NCI-H2029 (cell line): ENCODE data around the gene NKD1.

Source experiments
- DNase-seq: peaks from one replicate; lab custom pipeline; 2025; lab: John Stamatoyannopoulos, UW

Gene NKD1

GRCh38 chr16:50548125-50548908, at the start of gene NKD1:
Gene NKD1 (plus strand): TSS chr16:50548396. CDS start chr16:50548554, 158 bp downstream.
- DNase-seq: no peak

GRCh38 chr16:50498431-50499155, 49.6 kb upstream of the NKD1 start:
- DNase-seq: no peak

- DNase-seq: no peak
These were observed 48.9 kb upstream of the NKD1 start for GRCh38 chr16:50499254-50499653.

- DNase-seq: no peak
These were observed 47.9 kb upstream of the NKD1 start for GRCh38 chr16:50500171-50500874.

GRCh38 chr16:50501251-50501650, 46.9 kb upstream of the NKD1 start:
- DNase-seq: no peak

- no peak for DNase-seq
These were observed 46.1 kb upstream of the NKD1 start for GRCh38 chr16:50501986-50502615.

GRCh38 chr16:50502616-50503011, 45.6 kb upstream of the NKD1 start:
- DNase-seq: no peak

GRCh38 chr16:50503868-50504531, 44.2 kb upstream of the NKD1 start:
- peak; percentile 60 for DNase-seq

GRCh38 chr16:50505115-50505514, 43.1 kb upstream of the NKD1 start:
- DNase-seq: no peak

- DNase-seq: peak; percentile 40
These were observed 42.3 kb upstream of the NKD1 start for GRCh38 chr16:50505714-50506542.

- DNase-seq: no peak
These were observed 41.7 kb upstream of the NKD1 start for GRCh38 chr16:50506543-50506937.

GRCh38 chr16:50507397-50507796, 40.8 kb upstream of the NKD1 start:
- DNase-seq: no peak

- no peak for DNase-seq
These were observed 38.5 kb upstream of the NKD1 start for GRCh38 chr16:50509521-50510341.

GRCh38 chr16:50515218-50515617, 33.0 kb upstream of the NKD1 start:
- DNase-seq: no peak

- DNase-seq: no peak
These were observed 31.8 kb upstream of the NKD1 start for GRCh38 chr16:50516401-50516800.

GRCh38 chr16:50516890-50517289, 31.3 kb upstream of the NKD1 start:
- DNase-seq: no peak

GRCh38 chr16:50517450-50518252, 30.5 kb upstream of the NKD1 start:
- no peak for DNase-seq

GRCh38 chr16:50519001-50519400, 29.2 kb upstream of the NKD1 start:
- DNase-seq: no peak

- no peak for DNase-seq
These were observed 28.6 kb upstream of the NKD1 start for GRCh38 chr16:50519602-50520001.
